DOHH2 (cell line): ENCODE data around the gene COL4A2.

Experiments used
- H3F3A ChIP-seq: fragments of 200-600 bp; sonication (generic), shearing (Covaris generic); 2 replicates; pipeline ENCODE4 v1.6.0; 2016; ENCODE audit warnings: antibody characterized with exemption, mild to moderate bottlenecking; ENCODE audit not compliant: control insufficient read depth, insufficient read depth
- H3K27ac ChIP-seq: fragments of 200-600 bp; sonication (generic); 2 replicates; pipeline ENCODE4 v1.5.1; 2014; ENCODE audit warnings: low read depth, mild to moderate bottlenecking, low read length, moderate library complexity
- H3K27me3 ChIP-seq: fragments of 200-600 bp; sonication (generic); 2 replicates; pipeline ENCODE4 v1.6.1; 2014; ENCODE audit warnings: mild to moderate bottlenecking, low read length, mixed read lengths; ENCODE audit not compliant: control insufficient read depth
- H3K36me3 ChIP-seq: fragments of 200-600 bp; sonication (generic); 2 replicates; pipeline ENCODE4 v1.6.1; 2014; ENCODE audit warnings: mild to moderate bottlenecking, low read length, moderate library complexity, mixed read lengths; ENCODE audit not compliant: control insufficient read depth
- H3K4me1 ChIP-seq: fragments of 200-600 bp; sonication (generic); 2 replicates; pipeline ENCODE4 v1.6.1; 2014; ENCODE audit warnings: mild to moderate bottlenecking, low read length, mixed read lengths; ENCODE audit not compliant: control insufficient read depth
- H3K4me2 ChIP-seq: fragments of 200-600 bp; sonication (generic); 2 replicates; pipeline ENCODE4 v1.6.0; 2014; ENCODE audit warnings: mild to moderate bottlenecking, low read length, moderate library complexity
- H3K4me3 ChIP-seq: fragments of 200-600 bp; sonication (generic); 2 replicates; pipeline ENCODE4 v1.5.1; 2014; ENCODE audit warnings: mild to moderate bottlenecking, low read length, mixed read lengths
- H3K79me2 ChIP-seq: fragments of 200-600 bp; sonication (generic); 2 replicates; pipeline ENCODE4 v1.6.1; 2014; ENCODE audit warnings: mild to moderate bottlenecking, low read length, mixed read lengths; ENCODE audit not compliant: control insufficient read depth
- H3K9me2 ChIP-seq: fragments of 200-600 bp; sonication (generic); replicated peaks from 2 replicates; pipeline ENCODE4 v1.6.1; 2014; ENCODE audit warnings: mild to moderate bottlenecking, low read length, mixed read lengths; ENCODE audit not compliant: control insufficient read depth
- H3K9me3 ChIP-seq: fragments of 200-600 bp; sonication (generic); 2 replicates; pipeline ENCODE4 v1.6.1; 2014; ENCODE audit warnings: antibody characterized with exemption, low read length, mixed read lengths; ENCODE audit not compliant: control insufficient read depth, insufficient read depth
- H4K20me1 ChIP-seq: fragments of 200-600 bp; sonication (generic); 2 replicates; pipeline ENCODE4 v1.6.0; 2014; ENCODE audit warnings: low read depth, mild to moderate bottlenecking, antibody characterized with exemption, low read length, moderate library complexity; ENCODE audit not compliant: control insufficient read depth, insufficient read depth
- CTCF ChIP-seq: fragments of 200-600 bp; sonication (generic); IDR thresholded peaks from one replicate; pipeline ENCODE4 v1.5.1; 2014; ENCODE audit warnings: antibody characterized with exemption, mild to moderate bottlenecking, low read depth, low read length; ENCODE audit not compliant: poor library complexity, severe bottlenecking
- EZH2phosphoT487 ChIP-seq: fragments of 200-600 bp; sonication (generic); IDR thresholded peaks from 2 replicates; pipeline ENCODE4 v1.6.1; 2017; ENCODE audit warnings: borderline replicate concordance, mild to moderate bottlenecking, antibody characterized with exemption, low read length, moderate library complexity, mixed read lengths

COL4A2 gene

GRCh38 chr13:110354715-110355473, 47.8 kb downstream of the COL4A2 start:
- Histone ChIP-seq H4K20me1 (no peaks in the 10 kb centered on the region), H3K9me3 (no peaks in the 10 kb centered on the region), H3K4me2 (no peak overlapping the region), H3F3A (no peaks in the 10 kb centered on the region), H3K4me1 (no peaks in the 10 kb centered on the region), H3K27ac (no peak overlapping the region), H3K79me2 (no peaks in the 10 kb centered on the region), H3K9me2 (no peaks in the 10 kb centered on the region), H3K36me3 (no peaks in the 10 kb centered on the region), H3K4me3 (no peak overlapping the region), H3K27me3 (no peaks in the 10 kb centered on the region)
- no peak for TF ChIP-seq EZH2phosphoT487
- TF ChIP-seq CTCF: no peak

- H3K4me2 ChIP-seq: no peak overlapping the region
- H3K36me3 ChIP-seq: no peaks in the 10 kb centered on the region
- no peak overlapping the region for H3K4me3 ChIP-seq
- H3K4me1 ChIP-seq: no peaks in the 10 kb centered on the region
- H3F3A ChIP-seq: no peaks in the 10 kb centered on the region
- H3K79me2 ChIP-seq: no peaks in the 10 kb centered on the region
- no peaks in the 10 kb centered on the region for H3K9me2 ChIP-seq
- H3K9me3 ChIP-seq: no peaks in the 10 kb centered on the region
- no peaks in the 10 kb centered on the region for H3K27me3 ChIP-seq
- H4K20me1 ChIP-seq: no peaks in the 10 kb centered on the region
- TF ChIP-seq CTCF (no peak), EZH2phosphoT487 (no peak)
- no peak overlapping the region for H3K27ac ChIP-seq
Observed at GRCh38 chr13:110356362-110356761, 49.3 kb downstream of the COL4A2 start.

- TF ChIP-seq CTCF (no peak), EZH2phosphoT487 (no peak)
- Histone ChIP-seq H3K79me2 (no peaks in the 10 kb centered on the region), H3K4me2 (no peak overlapping the region), H3K27me3 (no peaks in the 10 kb centered on the region), H3F3A (no peaks in the 10 kb centered on the region), H3K4me1 (no peaks in the 10 kb centered on the region), H3K27ac (no peak overlapping the region), H3K9me2 (no peaks in the 10 kb centered on the region), H3K9me3 (no peaks in the 10 kb centered on the region), H4K20me1 (no peaks in the 10 kb centered on the region), H3K4me3 (no peak overlapping the region), H3K36me3 (no peaks in the 10 kb centered on the region)
Observed at GRCh38 chr13:110358381-110358780, 51.3 kb downstream of the COL4A2 start.
